Tibial artery (tissue), 4 donors: ENCODE results near the gene PSKH1.
"Not testable (repeated sequence)": the region's sequence is repeated elsewhere in the genome, so short reads cannot be mapped to it uniquely, and the experiment has no call there.

Source experiments
- DNase-seq, 2 donors: peaks; one replicate each; pipeline ENCODE4 v3.0.0-alpha.2; 2019
- H3K27ac ChIP-seq, 2 donors: fragments of 200-600 bp; sonication (generic) in 1 of 2; 1 replicate in 1 of 2; 2 replicates in 1 of 2; pipeline ENCODE4 v1.5.1; 2018 to 2019; ENCODE audit warnings: mild to moderate bottlenecking in 1 of 2
- H3K27me3 ChIP-seq, 2 donors: fragments of 200-600 bp; sonication (generic) in 1 of 2; one replicate each; pipeline versions ENCODE4 v1.5.1 to v1.6.0; 2016 to 2019
- H3K36me3 ChIP-seq, 3 donors: fragments of 200-600 bp; sonication (generic) in 2 of 3; one replicate each; pipeline ENCODE4 v1.5.1; 2016 to 2019; ENCODE audit warnings: mild to moderate bottlenecking in 2 of 3
- H3K4me1 ChIP-seq, 4 donors: fragments of 200-600 bp; sonication (generic) in 2 of 4; 1 replicate in 3 of 4; 2 replicates in 1 of 4; pipeline ENCODE4 v1.5.1; 2016 to 2019
- H3K4me3 ChIP-seq, 2 donors: fragments of 200-600 bp; sonication (generic) in 1 of 2; 1 replicate in 1 of 2; 2 replicates in 1 of 2; pipeline ENCODE4 v1.5.1; 2018 to 2019; ENCODE audit warnings: mild to moderate bottlenecking in 2 of 2
- H3K9me3 ChIP-seq, 3 donors: fragments of 200-600 bp; sonication (generic) in 1 of 3; one replicate each; pipeline ENCODE4 v1.5.1; 2016 to 2019
- intact Hi-C: fragments of 100-400 bp; cut with DNase I; formaldehyde crosslinking; loops from one replicate; pipeline ENCODE4 v1.15.0; 2023; ENCODE audit warnings: low total_unique reads
- TF ChIP-seq, protein P1 (sequence below), 2 experiments: fragments of 200-600 bp in 1 of 2; fragments of 450-650 bp in 1 of 2; IDR thresholded peaks; one replicate each; pipeline ENCODE4 v1.5.1; 2017 to 2019; ENCODE audit warnings: antibody characterized with exemption in 2 of 2, mild to moderate bottlenecking in 1 of 2, moderate library complexity in 1 of 2

PSKH1 gene

DNA sequence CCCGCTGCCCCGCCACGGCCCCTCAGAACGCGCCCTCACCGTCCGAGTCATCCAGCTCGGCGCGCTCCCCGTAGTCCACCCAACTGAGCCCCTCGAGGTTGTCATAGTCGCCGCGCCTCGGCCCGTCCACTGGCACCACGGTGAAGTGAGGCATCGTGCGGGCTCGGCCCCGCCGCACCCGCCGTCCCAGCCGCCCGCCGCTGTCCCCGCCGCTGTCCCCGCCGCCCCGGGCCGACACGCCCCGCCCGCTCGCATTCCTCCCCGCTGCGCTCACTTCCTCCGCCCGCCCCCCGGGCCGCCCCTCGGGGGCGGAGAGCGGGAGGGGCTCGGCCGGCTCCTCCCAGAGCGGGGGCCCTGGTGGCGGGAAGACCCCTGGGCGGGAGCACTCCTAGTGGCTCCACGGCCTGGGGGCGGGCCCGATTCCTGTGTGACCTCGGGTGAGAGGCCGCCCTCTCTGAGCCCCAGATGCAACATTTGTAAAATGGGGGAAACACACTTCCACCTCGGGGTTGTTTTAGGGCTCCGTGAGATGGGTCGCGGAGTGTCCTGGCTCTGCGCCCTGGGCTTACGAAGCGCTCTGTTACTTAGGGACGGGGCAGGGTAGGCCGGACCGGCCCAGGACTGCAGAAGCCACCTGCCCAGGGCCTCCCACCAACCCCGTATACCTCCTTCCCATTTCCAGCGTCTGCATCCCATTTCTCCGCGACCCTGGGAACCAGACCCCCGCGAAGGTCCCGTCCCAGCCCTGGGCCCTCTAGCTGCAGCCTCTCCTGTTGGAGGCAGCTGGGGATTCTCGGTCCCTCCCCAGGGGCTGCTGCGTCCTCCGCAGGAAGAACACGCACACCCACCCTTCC is 75.6 kb downstream of the PSKH1 start, which contains the start of gene SLC12A4:
Gene SLC12A4 (minus strand): TSS at position 238 of the 854 bp plus-strand sequence. CDS start 84 bp downstream, at position 154.
- Histone ChIP-seq H3K27me3 (no peaks in the 10 kb centered on the region), H3K27ac (peak within 1 kb of the TSS; percentile 95 to 96), H3K4me3 (peak within 1 kb of the TSS; percentile 93 to 98), H3K9me3 (no peaks in the 10 kb centered on the region), H3K4me1 (peaks cover 0 to 46% (median 40%) of the 10 kb centered on the region in 4 donors), H3K36me3 (peaks cover 0 to 1% (median 0%) of the 10 kb centered on the region in 3 donors)
- intact Hi-C loops = no loop called here
- peak; percentile 84 to 94 for DNase-seq
- TF ChIP-seq, protein P1, sequence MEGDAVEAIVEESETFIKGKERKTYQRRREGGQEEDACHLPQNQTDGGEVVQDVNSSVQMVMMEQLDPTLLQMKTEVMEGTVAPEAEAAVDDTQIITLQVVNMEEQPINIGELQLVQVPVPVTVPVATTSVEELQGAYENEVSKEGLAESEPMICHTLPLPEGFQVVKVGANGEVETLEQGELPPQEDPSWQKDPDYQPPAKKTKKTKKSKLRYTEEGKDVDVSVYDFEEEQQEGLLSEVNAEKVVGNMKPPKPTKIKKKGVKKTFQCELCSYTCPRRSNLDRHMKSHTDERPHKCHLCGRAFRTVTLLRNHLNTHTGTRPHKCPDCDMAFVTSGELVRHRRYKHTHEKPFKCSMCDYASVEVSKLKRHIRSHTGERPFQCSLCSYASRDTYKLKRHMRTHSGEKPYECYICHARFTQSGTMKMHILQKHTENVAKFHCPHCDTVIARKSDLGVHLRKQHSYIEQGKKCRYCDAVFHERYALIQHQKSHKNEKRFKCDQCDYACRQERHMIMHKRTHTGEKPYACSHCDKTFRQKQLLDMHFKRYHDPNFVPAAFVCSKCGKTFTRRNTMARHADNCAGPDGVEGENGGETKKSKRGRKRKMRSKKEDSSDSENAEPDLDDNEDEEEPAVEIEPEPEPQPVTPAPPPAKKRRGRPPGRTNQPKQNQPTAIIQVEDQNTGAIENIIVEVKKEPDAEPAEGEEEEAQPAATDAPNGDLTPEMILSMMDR (IDR thresholded peaks at IDR 0.05) = no peak

DNA sequence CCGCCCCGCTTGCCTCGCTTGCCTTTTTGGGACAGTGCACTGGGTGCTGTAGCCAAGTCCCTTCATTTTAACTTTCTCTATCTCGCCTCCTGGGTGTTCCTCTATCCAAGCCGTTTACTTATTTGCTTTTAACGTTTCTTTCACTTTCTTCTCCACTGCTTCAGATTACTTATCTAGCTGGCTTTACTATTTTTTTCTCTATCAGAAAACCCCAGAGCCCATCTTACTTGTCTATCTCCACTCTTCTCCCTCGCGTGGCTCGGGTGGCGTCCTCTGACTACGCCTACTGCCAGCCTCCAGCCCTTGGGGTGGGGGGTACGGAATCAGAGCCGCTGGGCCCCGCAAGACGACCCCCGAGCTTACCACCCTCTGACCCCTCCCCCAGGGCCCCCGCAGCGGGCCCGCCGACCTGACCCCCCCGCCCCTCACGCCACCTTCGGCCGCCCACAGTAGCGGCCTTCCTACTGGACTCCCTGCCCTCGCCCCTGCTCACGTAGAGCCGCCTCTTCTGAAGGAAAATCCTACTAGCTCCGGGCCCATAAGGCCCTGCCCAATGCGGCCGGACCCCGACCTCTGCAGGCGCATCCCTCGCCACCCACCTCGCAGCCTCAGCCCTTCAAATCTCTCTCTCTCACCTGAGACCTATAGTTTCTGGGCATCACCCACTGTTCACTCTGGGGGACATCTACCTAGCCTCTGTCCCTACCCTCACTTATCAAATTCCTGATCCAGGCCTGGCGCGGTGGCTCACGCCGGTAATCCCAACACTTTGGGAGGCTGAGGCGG is 76.4 kb downstream of the PSKH1 start:
- Histone ChIP-seq H3K4me1 (peaks cover 0 to 38% (median 32%) of the 10 kb centered on the region in 4 donors), H3K27ac (peak overlapping the region; percentile 95 to 96), H3K27me3 (no peaks in the 10 kb centered on the region), H3K36me3 (no peaks in the 10 kb centered on the region), H3K4me3 (peak overlapping the region; percentile 93 to 98), H3K9me3 (no peaks in the 10 kb centered on the region)
- no peak for DNase-seq
- intact Hi-C loops = no loop called here
- TF ChIP-seq, protein P1 (IDR thresholded peaks at IDR 0.05) = no peak

DNA sequence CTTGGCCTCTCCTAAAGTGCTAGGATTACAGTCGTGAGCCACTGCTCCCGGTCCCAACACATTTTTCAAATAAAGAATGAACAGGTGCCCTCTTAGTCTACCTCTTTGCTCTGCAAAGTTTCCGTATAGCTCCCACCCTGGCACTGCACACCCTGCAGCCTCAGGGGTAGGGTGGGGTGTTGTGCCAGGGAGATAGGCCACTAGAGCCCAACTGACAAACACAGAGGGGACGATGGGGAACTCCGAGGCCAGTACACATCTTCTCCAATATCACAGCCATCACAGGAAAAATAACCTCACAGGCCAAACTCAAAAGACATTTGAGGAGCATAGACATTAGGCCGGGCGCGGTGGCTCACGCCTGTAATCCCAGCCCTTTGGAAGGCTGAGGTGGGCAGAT is 78.1 kb downstream of the PSKH1 start:
- Histone ChIP-seq H3K27ac (no peak overlapping the region), H3K27me3 (no peaks in the 10 kb centered on the region), H3K36me3 (no peaks in the 10 kb centered on the region), H3K4me1 (peaks cover 0 to 21% (median 17%) of the 10 kb centered on the region in 4 donors), H3K9me3 (no peaks in the 10 kb centered on the region), H3K4me3 (no peak overlapping the region)
- intact Hi-C loops = no loop called here
- TF ChIP-seq, protein P1 (IDR thresholded peaks at IDR 0.05) = no peak
- DNase-seq = no peak

DNA sequence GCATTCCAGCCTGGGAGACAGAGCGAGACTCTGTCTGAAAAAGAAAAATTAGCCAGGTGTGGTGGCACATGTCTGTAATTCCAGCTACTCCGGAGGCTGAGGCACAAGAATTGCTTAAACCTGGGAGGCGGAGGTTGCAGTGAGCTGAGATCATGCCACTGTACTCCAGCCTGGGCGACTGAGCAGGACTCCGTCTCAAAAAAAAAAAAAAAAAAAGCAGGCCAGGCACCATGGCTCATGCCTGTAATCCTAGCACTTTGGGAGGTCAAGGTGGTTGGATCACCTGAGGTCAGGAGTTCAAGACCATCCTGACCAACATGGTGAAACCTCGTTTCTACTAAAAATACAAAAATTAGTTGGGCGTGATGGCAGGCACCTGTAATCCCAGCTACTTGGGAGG is 79.2 kb downstream of the PSKH1 start:
- H3K9me3 ChIP-seq, H3K4me3 ChIP-seq, intact Hi-C loops, H3K27ac ChIP-seq, DNase-seq, H3K4me1 ChIP-seq, H3K27me3 ChIP-seq, H3K36me3 ChIP-seq: not testable (repeated sequence)

DNA sequence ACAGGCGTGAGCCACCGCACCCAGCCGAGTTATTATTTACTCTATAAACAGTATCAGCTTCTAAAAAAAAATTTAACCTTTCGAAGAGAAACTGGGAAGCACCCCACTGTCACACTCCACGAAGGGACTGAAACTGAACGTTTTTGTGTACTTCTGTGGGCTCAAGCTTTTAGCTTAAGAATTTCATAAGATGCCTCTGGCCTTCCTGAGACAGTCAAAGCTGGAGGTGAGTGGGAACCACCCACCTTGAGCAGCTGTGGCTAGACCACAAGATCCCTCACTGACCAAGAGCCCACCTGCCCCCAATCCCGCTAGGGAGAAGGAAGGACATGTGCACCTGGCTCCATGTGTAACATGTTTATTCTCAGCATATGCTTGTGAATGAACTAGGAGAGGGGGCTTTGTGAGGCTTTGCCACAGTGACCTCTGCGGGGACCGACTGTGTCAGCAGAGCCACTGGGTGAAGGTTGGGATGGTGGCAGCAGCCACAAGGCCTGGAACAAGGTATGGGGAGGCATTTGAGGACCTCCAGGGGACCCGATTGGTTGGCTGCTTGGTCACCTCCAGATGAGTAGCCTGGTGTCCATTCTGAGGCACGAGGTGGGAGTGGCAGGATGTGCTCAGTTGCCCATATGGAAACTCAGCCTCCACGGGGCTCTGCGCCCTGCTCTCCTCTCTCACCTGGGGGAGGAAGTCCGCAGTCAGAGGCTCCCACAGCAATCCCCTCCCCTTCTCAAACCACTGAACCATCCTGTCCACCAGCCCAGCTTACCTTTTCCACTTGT is 82.5 kb downstream of the PSKH1 start:
- Histone ChIP-seq H3K27me3 (peaks cover 0 to 19% of the 10 kb centered on the region in 2 donors), H3K27ac (no peak overlapping the region), H3K9me3 (no peaks in the 10 kb centered on the region), H3K4me3 (no peak overlapping the region), H3K36me3 (no peaks in the 10 kb centered on the region), H3K4me1 (no peaks in the 10 kb centered on the region)
- DNase-seq = no peak
- TF ChIP-seq, protein P1 (IDR thresholded peaks at IDR 0.05) = no peak
- intact Hi-C loops = no loop called here
